ENCODE measurements around the gene KRT76.

Gene KRT76

DNA sequence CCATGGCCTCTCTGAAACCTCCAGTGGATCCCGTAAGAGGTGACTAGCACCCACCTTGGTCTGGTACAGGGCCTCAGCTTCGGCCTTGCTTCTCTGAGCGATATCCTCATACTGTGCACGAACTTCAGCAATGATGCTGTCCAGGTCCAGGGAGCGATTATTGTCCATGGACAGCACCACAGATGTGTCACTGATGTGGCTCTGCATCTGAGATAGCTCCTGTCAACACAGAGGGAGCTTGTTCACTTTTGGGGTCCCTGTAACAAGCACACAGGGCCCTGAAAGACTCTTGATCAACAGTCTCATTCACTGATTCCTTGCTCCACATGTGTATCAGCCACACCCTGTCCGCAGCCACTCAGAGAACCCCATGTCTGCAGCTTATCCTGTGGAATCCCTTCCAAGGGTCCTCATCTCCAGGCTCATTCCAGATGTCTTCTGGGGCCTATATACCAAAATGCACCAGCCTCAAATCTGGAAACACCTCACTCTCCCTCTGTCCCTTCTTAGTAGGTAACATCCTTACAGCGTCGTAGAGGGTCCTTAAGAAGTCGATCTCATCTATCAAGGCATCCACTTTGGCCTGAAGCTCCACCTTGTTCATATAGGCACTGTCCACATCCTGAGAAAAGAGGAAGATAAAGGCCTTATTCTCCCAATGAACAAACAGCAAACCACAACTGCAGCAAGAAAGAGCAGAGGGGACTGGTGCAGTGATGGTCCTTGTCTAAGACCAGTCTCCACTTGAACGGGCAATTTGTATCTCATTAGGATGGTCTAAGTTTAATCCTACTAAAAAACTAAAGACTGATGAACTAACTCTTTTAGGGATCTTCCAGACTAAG is 15.3 kb upstream of the KRT76 start:
- H3K4me3 ChIP-seq (ENCODE audit: low read depth, low read length): no peak overlapping the region

DNA sequence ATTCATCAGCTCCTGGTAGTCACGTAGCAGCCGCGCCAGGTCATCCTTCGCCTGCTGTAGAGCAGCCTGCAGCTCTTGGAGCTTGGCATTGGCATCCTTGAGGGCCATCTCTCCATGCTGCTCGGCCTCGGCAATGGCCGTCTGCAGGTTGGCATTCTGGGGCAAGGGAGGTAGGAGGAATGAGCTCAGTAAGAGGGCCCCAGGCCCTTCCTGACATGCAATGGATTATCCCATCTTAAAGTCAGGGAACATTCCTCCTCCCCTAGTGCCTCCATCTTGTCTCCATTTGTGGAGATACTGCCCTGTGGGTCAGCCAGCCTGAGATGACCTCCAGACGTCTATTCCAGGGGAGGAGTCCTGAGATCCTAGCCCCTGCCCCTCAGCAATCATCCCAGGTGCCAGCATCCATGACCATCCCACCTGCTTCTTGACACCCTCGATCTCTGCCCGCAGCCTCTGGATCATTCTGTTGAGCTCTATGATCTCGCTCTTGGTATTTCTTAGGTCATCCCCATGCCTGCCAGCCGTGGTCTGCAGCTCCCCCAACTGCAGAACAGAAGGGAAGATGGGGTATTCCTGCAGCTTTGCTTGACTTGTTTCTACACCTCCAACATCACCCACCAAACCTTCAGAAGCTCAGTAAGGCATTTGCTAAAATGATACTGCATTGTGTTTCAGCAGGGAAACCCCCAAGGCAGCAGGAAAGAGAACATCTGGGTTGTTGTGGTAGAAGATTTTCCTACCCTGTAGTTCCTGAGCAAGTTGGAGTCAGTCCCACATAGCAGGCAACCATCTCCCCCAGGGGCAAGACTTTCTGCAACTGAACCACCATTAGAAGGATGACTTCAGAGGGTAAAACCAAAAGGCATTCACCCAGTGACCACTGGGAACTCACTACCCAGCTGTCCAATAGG is 14.4 kb upstream of the KRT76 start:
- no peak for TF ChIP-seq POLR2A (IDR thresholded peaks at IDR 0.05; ENCODE audit: extremely low read depth, insufficient read length)
- TF ChIP-seq, protein P1, sequence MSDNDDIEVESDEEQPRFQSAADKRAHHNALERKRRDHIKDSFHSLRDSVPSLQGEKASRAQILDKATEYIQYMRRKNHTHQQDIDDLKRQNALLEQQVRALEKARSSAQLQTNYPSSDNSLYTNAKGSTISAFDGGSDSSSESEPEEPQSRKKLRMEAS (IDR thresholded peaks at IDR 0.05; ENCODE audit: low read depth, low read length): no peak
- TF ChIP-seq MYC (IDR thresholded peaks at IDR 0.05; ENCODE audit: low read depth, low read length): no peak
- TF ChIP-seq, protein P2, sequence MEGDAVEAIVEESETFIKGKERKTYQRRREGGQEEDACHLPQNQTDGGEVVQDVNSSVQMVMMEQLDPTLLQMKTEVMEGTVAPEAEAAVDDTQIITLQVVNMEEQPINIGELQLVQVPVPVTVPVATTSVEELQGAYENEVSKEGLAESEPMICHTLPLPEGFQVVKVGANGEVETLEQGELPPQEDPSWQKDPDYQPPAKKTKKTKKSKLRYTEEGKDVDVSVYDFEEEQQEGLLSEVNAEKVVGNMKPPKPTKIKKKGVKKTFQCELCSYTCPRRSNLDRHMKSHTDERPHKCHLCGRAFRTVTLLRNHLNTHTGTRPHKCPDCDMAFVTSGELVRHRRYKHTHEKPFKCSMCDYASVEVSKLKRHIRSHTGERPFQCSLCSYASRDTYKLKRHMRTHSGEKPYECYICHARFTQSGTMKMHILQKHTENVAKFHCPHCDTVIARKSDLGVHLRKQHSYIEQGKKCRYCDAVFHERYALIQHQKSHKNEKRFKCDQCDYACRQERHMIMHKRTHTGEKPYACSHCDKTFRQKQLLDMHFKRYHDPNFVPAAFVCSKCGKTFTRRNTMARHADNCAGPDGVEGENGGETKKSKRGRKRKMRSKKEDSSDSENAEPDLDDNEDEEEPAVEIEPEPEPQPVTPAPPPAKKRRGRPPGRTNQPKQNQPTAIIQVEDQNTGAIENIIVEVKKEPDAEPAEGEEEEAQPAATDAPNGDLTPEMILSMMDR (IDR thresholded peaks at IDR 0.05; ENCODE audit: low read depth, low read length): no peak
- no peak overlapping the region for H3K4me3 ChIP-seq (ENCODE audit: low read depth, low read length)
- DNase-seq (ENCODE audit: low read depth): no peak

More for the DNA sequence above, 15.3 kb upstream of the KRT76 start:
- TF ChIP-seq, protein P2 (IDR thresholded peaks at IDR 0.05; ENCODE audit: low read depth, low read length): no peak
- TF ChIP-seq, protein P1 (IDR thresholded peaks at IDR 0.05; ENCODE audit: low read depth, low read length): no peak
- TF ChIP-seq POLR2A (IDR thresholded peaks at IDR 0.05; ENCODE audit: extremely low read depth, insufficient read length): no peak
- no peak for TF ChIP-seq MYC (IDR thresholded peaks at IDR 0.05; ENCODE audit: low read depth, low read length)
- DNase-seq (ENCODE audit: low read depth): peak; percentile 55

DNA sequence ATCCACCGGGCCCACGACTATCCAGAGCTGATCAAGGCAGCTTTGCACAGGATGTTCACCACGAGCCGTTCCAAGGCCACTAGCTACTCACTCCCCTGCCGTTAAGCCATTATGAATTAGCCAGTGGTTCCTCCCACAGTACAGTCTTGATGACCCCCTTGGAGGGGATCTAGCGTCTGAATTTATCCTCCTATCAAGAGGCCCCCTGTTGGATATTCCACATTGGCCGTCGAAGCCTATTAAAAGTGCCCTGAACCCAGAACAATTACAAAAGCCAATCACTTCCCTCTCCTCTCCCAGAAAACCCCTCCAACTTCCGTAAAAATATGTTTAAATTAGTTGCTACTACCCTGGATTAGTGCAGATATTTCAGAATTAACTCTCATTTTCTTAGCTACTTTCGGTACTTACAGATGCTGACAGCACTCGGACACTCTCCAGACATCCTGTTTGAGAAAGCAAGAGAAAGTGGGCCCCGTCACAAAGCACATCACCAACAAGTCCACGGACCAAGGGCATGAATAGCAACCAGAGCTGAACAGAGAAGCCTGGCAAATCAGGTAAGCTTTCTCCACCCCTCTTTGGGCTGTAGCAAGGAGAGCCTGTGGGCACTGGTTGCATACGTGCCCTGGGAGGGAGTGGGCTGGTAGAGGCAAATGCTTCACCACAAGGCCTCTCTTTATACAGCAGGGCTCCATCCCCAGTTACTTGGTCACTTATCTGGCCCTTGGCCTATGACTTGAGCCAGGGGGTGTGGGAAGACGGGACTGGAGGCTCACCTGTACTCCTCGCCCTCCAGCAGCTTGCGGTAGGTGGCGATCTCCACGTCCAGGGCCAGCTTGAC is 13.5 kb upstream of the KRT76 start:
- DNase-seq (ENCODE audit: low read depth): no peak
- H3K4me3 ChIP-seq (ENCODE audit: low read depth, low read length): no peak overlapping the region
- TF ChIP-seq POLR2A (IDR thresholded peaks at IDR 0.05; ENCODE audit: extremely low read depth, insufficient read length): no peak
- TF ChIP-seq, protein P2 (IDR thresholded peaks at IDR 0.05; ENCODE audit: low read depth, low read length): no peak
- TF ChIP-seq MYC (IDR thresholded peaks at IDR 0.05; ENCODE audit: low read depth, low read length): no peak
- TF ChIP-seq, protein P1 (IDR thresholded peaks at IDR 0.05; ENCODE audit: low read depth, low read length): no peak

DNA sequence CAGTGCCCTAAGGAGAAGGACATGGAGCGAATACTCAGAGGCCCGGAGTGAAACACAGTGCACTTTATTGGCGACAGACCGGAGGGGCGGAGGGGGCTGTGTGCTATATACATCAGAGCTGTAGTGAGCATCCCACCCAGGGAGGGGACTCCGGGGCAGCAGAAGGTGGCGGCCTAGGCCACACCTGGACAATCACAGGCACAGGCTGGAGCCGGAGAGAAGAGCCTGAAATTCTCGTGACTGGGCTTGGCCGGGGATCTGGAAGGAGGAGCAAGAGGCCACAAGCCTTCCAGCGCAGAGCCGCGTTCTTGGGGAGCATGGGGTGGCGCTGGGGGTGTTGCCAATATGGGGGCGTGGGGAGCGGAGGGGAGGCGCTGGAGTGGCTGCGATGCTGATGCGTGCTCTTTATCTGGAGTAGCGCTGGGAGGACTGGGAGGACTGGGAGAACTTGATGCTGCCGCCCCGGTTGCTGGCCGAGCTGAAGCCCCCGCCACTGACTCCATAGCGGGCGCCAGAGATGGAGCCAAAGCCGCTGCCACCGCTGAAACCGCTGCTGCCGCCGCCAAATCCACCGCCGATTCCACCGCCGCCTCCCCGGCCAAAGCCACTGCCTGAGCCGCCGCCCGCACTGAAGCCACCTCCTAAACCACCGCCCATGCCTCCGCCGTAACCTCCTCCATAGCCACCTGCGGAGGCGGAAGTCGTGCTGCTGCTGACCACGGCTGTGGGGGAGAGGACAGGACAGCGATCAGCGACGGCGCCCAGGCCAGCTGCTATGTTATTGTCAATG is 12.7 kb upstream of the KRT76 start:
- DNase-seq (ENCODE audit: low read depth): peak; percentile 77
- no peak overlapping the region for H3K4me3 ChIP-seq (ENCODE audit: low read depth, low read length)

DNA sequence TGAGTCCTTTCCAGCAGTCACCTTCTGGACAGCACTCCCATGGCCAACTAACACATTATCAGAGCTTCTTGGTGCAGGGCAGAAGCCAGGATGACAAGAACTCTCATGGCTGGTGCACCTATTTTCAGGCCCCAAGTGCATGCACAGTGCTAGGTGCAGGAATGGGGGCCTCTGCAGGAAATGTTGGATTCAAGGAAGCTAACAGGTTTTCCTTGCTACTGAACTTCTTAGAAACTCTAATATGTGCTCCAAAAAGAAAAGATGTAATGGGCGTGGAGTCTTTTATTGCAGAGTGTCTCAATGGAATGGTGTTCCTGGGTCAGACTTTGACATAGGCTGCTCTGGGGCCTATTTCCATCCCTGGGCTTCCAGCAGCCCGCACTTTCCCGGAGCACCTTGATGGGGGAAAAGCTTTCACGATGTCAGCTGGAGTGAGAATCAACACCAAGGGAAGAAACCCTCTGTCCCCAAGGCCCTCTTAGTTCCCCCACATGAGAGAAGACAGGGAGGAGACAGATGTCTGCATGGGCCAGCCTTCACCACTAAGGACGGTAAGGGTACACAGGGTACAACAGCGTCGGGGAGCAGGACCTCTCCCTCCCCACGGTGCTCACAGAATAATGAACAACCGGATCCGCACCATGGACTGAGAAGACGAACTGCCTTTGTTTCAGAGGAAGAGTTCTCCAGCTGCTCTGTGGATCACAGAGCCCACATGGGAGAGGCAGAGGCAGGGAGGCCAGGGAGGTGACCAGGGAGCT is 11.9 kb upstream of the KRT76 start:
- DNase-seq (ENCODE audit: low read depth): no peak
- H3K4me3 ChIP-seq (ENCODE audit: low read depth, low read length): no peak overlapping the region
- TF ChIP-seq, protein P2 (IDR thresholded peaks at IDR 0.05; ENCODE audit: low read depth, low read length): no peak
- TF ChIP-seq, protein P1 (IDR thresholded peaks at IDR 0.05; ENCODE audit: low read depth, low read length): no peak
- TF ChIP-seq POLR2A (IDR thresholded peaks at IDR 0.05; ENCODE audit: extremely low read depth, insufficient read length): no peak

More for the DNA sequence above, 12.7 kb upstream of the KRT76 start:
- TF ChIP-seq, protein P1 (IDR thresholded peaks at IDR 0.05; ENCODE audit: low read depth, low read length): peak; percentile 67; the same call in 1 of the 2 replicates
- TF ChIP-seq POLR2A (IDR thresholded peaks at IDR 0.05; ENCODE audit: extremely low read depth, insufficient read length) (no peak), MYC (IDR thresholded peaks at IDR 0.05; ENCODE audit: low read depth, low read length) (peak; percentile 60)

All from NB4 (cell line).